Dedifferentiated amniotic fluid mesenchymal stem cell (primary cell): ENCODE measurements around the gene KCNC4.
A peak's percentile ranks its signal among the peaks of the same experiment; 100 is the strongest.

Experiments
- DNase-seq: peaks from one replicate; pipeline ENCODE4 v3.0.0-alpha.2; 2016; ENCODE audit errors: extremely low spot score

KCNC4 gene

GRCh38 chr1:110188035-110188618 is 22.0 kb upstream of the KCNC4 start:
- no peak for DNase-seq

DNA sequence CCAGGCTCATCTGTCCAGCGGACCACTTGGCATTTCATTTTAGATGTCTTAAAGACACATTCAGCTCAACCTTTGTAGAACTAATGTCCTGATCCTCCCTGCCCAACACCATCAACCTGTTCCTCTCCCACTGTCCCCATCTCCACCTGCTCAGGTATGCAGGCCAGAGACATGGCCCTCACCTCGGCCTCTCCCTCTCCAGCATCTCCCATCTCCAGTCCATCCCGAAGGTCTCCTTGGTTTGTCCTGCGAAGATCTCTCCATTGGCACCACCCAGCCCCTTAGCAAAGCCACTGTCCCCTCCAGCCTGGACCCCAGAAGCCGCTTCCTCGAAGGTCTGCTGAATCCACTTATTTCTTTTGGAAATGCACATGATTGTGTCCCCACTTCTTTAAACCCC is 20.9 kb upstream of the KCNC4 start:
- DNase-seq: no peak

DNA sequence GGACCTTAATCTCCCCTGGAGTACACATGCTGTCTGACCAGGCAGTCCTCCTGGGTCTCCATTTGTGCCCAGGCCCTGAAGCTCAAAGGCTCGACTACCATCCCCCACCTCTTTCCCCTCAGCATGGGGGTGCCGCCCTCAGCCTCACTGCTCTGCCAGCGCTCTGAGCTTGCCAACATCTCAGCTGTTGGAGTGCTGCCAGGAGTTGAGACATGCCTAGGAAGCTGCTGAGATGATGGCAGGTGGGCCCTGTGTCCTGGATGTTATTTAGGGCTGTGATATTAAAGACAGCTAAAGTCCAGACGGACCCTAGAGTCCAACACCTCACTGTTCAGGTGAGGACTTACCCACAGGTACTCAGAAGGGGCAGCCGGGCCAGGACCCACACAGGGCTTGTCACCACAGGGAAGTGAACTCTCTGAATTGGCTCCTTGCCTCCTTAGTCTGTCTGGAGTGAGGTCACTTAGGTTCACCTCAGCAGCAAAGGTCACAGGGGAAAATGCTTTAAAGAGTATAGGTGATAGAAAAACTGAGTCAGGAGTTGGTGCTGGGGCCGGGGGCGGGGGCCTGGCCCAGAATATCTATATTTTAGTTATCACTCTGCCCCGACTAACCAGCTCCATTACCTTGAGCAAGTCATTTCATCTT is 19.7 kb upstream of the KCNC4 start:
- DNase-seq: no peak

DNA sequence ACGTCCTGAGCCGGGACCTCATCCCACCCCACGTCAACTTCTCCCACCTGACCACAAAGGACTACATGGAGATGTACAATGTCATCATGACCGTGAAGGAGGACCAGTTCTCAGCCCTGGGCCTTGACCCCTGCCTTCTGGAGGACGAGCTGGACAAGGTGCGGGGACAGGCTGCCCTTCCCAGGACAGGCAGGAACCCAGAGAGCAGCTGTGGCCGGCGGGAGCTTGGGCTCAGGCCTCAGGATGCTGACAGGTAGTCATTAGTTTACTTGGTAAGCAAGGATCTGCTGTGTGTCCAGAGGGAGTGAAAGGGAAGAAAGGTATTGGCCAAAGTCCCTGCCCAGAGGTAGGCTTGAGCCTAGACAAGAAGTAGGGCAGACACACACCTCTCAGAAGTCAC is 17.6 kb upstream of the KCNC4 start:
- no peak for DNase-seq

DNA sequence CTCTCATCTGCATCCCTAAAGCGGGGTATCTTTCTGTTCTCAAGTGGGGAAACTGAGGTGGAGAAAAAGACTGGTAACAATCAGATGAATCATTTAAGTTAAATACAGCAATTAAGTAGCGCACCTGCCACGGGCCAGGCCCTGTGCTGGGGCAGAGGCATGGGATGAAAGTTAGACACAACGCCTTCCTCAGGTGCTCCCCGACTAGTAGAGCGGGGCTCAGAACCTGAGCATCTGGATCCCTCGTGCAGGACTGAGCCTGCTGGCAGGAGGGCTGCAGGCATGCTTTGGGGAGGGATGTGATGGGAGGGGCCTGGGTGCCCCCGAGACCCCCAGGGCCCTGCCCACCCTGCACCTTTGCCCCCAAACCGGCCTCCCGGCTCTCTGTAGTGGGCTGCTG is 14.9 kb upstream of the KCNC4 start:
- DNase-seq: no peak

- peak; percentile 35 for DNase-seq
Observed at GRCh38 chr1:110196917-110197765, 13.0 kb upstream of the KCNC4 start.

DNA sequence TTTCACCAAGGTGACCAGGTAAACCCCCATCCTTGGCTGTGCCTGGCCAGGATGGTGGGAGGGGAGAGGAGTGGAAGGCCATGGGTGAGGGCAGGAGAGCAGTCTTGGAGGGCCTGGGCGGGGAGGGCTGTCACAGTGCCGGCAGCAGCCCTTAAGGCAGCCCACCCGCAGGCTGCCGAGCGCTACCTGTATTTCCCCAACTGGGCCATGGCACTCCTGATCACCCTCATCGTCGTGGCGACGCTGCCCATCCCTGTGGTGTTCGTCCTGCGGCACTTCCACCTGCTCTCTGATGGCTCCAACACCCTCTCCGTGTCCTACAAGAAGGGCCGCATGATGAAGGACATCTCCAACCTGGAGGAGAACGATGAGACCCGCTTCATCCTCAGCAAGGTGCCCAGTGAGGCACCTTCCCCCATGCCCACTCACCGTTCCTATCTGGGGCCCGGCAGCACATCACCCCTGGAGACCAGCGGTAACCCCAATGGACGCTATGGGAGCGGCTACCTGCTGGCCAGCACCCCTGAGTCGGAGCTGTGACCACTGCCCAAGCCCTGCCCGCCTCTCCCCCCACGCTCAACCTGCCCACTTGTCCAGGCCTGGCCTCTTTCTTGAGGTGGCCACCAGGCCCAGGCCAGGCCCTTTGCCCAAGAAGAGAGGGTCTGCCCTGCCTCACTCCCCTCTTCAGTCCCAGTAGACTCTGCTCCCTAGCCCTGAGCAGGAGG is 12.0 kb upstream of the KCNC4 start:
- DNase-seq: no peak

DNA sequence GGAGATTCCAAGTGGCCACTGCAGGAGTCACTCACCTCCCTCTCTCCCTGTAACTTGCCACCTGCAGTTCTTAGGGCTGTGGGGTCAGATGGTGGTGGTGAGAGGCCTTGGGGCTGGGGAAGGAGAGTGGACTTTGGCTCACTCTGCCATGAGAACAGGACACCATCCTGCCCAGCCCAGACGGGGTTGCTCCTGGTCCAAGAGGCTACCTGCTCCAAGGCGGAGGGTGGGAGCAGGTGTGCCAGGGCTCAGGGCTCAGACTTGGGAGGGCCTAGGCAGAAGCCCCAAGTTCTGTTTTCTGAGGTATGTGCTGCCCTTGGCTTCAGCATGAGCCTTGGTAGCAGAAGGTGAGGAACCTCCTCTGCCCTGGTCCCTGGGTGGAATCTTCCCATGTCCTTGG is 11.4 kb upstream of the KCNC4 start:
- no peak for DNase-seq

DNA sequence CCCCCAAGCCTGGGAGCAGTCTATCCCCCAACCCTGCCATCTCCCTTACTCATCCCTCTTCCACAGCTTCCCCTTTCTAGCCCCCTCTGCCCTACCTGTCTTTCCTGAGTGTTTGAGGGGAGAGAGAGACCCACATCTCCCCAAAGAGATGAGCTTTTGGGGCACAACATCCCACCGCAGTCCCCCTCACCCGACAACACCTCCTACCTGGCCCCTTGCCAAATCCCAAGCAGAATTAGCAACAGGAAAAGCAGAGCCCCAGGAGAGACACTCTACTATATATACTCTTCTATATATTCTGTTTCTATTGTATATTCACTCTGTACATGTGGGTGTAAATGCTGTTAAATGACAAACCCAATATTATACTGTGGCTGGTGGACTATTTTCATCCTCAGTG is 9.9 kb upstream of the KCNC4 start:
- no peak for DNase-seq

DNA sequence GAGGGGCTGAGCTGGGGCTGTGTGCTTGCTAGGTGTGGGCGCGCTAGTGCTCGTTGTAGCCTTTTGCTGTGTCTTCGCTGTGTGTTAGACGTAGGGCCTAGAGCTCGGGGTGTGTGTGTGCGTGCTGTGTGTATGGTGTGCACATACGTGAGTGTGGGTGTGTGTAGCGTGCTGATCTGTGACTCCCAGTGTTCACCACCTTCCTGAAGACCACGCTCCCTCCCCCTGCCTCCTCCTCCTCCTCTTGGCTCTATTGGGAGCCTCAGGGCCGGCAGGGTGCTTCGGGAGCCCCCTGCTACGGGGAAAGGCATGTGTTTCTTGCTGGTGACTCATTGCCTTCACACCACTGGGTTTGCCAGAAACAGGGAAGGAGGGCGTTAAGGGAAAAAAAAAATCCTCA is 9.4 kb upstream of the KCNC4 start:
- no peak for DNase-seq

DNA sequence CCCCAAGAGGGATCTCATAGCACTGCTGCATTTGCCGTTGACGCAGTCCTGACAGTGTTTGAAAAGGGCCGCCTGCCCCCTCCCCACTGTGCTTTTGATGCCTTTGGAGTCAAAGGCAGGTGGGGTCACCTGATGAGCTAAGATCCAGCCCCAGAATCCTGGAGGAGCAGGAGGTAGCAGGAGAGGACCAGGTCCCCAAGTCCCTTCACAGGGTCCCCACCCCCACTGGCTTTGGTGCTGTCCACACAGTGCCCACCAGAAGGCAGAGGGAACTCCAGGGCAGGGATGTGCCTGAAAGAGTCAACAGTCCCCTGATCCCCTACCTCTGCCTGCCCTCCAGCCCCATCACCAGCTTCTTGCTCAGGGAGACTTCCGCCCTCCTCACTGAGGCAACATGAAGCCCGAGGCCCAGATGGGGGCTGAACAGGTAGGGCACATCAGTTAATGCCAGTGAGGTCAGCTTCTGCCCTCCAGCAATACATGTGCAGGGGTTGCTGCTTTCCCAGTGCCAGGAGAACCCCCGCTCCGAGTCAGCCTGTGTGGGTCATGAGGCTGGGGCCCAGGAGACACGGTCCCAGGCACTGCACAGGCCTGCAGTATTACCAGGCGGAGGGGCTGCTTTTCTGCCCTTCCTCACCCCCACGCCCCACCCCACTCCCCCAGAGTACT is 8.8 kb upstream of the KCNC4 start:
- DNase-seq: no peak

DNA sequence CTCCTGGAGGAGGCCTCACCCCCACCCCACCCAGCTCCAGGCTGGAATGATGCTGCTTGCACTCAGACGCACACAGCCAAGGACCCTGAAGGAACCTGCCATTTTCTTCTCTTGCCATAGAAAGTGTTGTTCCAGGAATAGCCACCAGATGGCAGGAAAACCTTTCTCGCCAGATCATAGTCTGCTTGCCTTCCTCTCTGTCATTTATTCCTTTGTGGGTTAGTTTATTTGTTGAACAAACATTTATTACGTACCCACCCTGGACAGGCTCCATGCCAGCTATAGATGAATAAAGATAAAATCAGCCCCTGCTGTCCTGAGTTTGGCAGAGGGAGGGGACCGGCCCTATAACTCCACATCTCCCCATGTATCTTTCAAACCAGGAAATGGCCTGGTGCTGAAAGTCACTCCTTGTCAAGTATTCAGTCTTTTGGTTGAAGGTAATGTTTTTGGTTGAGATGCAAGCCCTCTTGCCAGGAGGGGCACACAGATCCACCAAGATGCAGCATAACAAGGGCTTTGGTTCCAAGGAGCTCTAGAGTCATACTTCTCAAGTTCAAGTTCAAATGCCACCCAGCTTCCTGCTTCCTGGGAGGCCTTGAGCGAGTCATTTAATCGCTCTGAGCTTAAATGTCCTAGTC is 7.0 kb upstream of the KCNC4 start:
- peak; percentile 75 for DNase-seq

DNA sequence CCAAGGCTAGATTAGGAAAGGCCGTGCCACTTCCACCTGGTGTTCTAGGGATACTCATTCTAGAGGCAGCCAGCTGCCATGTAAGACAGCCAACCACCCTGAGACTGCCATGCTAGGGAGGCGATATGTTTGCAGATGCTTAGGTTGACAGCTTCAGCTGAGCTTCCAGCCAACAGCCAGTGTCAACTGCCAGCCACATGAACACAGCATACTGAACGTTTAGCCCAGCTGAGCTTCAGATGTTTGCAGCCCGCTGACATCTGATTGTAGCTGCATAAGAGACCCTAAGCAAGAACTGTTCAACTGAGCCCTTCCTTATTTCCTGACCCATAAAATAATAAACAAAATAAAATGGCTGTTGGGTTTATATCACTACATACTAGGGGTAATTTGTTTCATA is 5.0 kb upstream of the KCNC4 start:
- no peak for DNase-seq

DNA sequence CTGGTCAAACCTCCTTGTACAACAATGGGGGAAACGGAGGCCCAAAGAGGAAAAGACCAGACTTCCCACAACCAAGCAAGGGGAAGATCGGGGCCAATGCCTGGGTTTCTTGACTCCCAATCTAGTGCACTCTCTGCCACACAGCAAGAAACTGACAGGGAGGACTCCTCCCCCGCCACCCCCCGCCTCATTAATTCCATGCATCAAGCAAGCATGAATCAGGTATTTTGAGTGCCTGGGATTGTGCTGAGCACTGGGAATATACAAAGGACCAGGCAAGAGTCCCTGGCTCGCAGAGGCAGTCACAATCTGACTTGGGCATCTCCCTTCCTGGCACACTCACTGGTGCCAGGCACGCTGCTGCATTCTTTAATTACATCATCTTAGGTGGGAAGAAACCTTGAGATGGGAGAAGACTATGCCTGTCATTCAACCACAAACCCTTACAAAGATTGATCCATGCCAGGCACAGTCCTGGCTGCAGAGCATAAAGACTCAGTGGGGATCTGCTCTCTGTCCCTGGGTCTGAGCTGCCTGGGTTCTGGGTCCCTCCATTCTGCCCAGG is 4.4 kb upstream of the KCNC4 start:
- DNase-seq: no peak

GRCh38 chr1:110206261-110206920 is 3.7 kb upstream of the KCNC4 start:
- DNase-seq: no peak

- peak; percentile 52 for DNase-seq
Observed at GRCh38 chr1:110207831-110208230, 2.3 kb upstream of the KCNC4 start.

DNA sequence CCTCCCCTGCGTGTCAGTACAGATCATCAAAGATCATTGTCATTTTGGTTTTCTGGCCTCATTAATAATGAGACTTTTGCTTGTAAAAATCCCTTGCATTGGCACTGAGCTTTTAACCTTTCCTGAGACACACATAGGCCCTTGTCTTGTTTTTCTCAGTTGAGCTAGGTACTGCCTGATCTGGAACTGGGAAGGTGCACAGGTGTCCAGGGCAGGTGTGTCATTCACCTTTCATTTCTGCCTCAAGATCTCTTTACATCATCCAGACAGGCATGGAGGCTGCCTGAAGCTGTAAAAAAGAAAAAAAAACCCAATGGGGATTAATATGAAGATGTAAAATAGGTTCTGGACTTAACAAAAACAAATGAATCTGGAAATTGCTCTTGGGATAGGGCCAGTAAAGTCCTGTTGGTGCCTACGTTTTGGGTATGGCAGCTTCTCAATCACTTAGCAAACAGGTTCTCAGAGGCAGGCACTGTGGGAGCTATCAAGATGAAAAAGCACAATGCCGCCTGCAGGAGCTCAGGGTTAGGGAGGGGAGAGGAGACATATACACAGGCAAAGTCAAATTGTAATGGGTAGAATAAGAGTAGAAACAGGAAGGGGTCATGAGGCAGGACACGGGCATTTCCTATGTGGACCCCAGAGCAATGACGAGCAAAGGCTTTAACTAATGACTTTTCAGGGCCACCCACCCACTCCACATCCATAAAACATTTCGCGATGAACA is 1.0 kb upstream of the KCNC4 start:
- no peak for DNase-seq

DNA sequence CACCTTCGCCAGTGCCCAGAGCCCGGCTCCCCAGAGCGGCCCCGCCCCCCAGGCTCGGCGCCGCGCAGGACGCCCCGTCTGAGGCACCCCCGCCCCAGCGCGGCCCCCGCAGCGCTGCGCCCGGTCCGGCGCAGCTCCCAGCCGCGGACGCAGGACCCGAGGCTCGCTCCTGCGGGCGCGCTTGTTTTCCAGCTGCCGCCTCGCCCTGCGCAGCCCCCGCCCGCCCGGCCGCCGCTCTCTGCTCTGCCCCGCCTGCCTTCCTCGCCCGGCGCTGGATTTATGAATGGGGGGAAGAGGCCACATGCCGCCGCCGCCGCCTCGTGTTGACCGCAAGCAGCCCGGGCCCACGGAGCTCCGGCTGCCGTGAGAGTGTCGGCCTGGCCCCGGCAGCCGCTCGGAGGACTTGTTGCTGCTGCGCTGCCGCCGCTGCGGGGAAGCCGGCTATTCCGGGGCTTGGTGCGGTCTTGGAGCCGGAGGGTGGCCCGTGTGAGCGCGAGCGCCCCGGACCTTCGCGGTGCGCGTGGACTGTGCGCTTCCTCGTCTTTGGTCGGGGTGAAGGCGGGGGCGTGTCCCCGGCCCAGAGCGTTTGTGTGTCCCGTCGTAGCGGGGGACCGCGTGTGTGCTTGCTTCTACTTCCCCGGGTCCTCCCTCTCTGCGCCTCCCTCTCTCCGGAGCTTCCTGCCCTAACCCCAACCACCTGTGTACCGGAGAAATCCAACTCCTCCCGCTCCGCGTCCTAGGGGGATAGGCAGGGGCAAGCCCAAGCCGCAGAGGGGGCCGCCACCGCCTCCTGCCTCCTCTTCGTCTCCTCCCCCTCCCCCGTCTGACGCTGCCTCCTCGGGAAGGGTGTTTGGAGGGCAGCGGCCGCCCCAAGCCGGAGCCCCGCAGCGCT is 736 bp downstream of the KCNC4 start:
- peak; percentile 14 for DNase-seq
